Cardiac septum (tissue), 1 donor: ENCODE data around the gene TK2. TPM values are rescaled to one million over a fixed set of nuclear protein-coding genes. Genes with fewer than 3 reads are reported as not detected.

ENCODE experiments used
- DNase-seq: peaks from one replicate; pipeline ENCODE4 v3.0.0-alpha.2; 2020; ENCODE audit warnings: low spot score
- intact Hi-C: fragments of 100-400 bp; cut with DNase I; formaldehyde crosslinking; loops from one replicate; pipeline ENCODE4 v1.14.0; 2022
- total RNA-seq: library from RNA; stranded (reverse); fragmentation: NEBNext Ultra II Directional; extraction: Animal tissue kit (Norgen Biotek cat#: 25700); gene quantifications from one replicate; pipeline ENCODE4 v1.2.1, GENCODE V29; 2021
- donor health status: DM: no; HTN: no; CAD: no.

TK2 gene
- total RNA-seq, 1 donor from 2014 or later, result 23.4 TPM

DNA sequence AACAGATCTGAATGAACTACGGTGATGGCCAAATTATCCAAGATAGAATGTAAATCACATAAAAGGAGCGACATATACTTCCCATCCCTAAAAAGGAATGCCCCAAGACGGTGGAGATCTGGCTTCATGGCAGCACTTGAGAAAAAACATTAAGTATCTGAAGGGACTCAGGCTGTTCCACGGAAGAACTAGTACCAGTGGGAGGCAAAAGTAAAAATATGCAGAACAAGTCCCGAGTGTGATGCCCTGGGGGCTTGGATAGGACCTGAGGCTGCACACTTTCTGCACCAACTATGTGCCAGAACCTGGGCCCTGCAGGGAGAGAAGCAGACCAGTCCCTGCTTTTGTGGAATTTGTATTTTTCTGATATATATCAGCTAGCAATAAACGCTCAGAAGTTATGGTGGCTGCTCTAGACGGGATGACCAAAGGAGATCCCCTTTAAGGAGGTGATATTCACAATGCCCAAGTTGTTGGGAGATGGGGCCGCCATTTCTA, 1.9 kb upstream of the TK2 start:
- no peak for DNase-seq
- intact Hi-C loops, result loop anchor here (2.0 kb wide), 1 partner anchor 35 kb away; no protein-coding TSS in a partner anchor

DNA sequence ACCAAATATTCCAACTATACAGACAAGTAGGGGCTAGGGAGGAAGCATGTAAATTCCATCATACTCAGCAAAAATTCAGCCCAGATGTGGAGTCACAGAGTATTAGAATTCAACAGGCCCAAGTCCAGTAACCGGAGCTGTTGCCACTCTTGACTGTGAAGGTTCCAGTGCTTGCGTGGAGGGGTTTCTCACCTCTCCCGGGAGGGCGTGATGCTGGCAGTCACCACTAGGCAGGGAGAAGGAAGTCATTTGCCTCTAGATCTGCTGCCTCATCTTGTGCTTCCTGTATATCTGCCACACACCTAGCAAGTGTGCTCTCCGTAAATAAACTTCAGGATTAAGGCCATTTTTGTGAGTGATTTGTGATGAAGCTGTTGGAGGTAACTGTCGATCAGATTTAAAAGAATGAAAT, 1.4 kb upstream of the TK2 start:
- intact Hi-C loops, result loop anchor here (2.0 kb wide), 1 partner anchor 35 kb away; no protein-coding TSS in a partner anchor
- no peak for DNase-seq

DNA sequence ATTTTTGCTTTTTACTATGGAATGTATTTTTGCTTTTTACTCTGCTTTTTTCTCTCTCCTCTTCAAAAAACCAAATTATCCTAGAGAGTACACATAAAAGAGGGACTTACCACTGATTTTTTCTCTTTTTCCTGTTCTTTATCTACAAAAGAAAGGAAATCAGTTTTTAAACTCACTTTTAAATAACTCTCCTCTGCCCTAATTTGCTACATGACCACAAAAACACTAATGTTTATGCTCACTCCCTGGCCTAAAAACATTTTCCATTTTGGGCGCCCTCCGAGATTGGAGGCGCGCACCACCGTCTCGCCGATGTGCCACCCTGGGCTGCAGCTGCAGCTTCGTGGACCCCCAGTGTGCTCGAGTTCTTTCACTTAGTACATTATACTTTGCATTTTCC, 1.1 kb downstream of the TK2 start:
- no peak for DNase-seq
- intact Hi-C loops, result loop anchor here (1.0 kb wide), 1 partner anchor 55 kb away; the partner anchor contains the start of gene CMTM3

- intact Hi-C loops, result no loop called here
- DNase-seq, result no peak
These were observed 1.9 kb downstream of the TK2 start for GRCh38 chr16:66548068-66548467.

DNA sequence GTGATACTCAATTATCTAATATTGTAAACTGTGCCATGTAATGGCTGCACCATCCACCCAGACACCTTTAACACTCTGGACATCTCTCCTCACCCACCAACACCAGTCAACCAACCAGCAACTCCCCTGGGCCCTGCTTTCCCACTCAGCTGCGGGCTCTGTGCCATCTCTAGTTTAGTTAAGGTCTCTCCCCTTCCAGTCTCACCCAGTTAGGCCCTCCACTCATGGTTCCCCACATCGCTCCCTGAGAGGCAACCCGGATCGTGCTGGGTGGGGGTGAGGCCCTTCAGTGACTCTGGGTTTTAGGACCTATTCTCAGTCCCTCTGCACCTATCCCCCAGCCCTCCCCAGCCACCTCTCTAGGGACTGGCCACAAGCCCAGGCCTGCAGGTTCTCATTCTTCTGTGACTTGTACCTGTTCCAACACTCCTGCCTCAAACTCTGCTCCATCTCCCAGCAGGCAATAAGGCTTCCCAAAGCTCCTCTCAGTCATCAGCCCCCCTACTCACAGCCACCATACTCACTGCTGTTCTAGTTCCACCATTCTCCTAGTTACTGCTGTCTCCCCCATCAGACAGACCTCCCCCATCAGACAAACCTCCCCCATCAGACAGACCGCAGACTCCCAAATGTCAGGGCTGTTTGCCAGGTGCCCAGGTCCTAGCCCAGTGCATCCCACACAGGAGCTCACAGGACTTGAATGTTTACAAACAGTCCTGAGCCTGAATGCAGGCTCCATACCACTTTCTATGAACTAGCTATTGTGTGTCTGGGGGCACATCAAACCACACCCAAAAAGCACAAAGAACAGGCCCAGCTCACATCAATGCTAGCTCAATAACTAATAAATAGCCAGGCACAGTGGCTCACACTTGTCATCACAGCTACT, 2.6 kb downstream of the TK2 start:
- DNase-seq, result no peak
- intact Hi-C loops, result no loop called here

DNA sequence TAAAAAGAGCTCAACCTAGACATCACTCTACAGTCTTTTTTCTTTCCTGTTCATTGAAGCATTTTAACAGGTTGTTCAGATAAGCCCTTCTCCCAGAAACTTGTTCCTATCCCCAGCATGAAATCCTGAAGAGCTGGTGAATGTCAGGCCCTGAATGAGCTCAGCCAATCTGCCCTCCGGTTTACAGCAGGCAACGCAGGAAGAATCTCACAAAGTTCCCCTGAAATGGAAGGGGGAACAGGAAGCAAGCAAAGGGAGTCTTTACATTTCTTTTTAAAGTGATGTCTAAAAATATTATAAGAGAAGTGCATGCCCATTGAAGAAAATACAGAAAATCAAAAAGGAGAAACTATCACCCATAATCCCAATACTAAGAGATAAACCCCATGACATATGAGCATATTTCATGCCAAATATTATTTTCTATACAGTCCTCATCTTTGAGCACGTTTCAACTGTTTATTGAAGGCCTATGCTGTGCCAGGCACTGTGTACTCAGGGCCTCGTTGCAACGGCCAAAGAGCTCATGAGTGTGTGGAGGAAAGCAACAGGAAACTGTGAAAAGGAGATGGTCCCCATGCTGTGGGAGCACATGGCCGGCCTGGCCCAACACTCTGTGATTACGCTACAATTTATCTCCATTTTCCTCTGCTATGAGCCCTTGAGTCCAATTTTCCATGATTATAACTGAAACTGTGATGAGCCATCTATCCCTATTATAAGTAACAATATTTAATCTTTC, 5.7 kb downstream of the TK2 start:
- DNase-seq, result no peak
- intact Hi-C loops, result no loop called here

GRCh38 chr16:66543541-66543940, 6.4 kb downstream of the TK2 start:
- no peak for DNase-seq
- intact Hi-C loops, result no loop called here

GRCh38 chr16:66542396-66542795, 7.5 kb downstream of the TK2 start:
- no peak for DNase-seq
- intact Hi-C loops, result no loop called here

GRCh38 chr16:66541388-66542355, 8.2 kb downstream of the TK2 start:
- intact Hi-C loops, result no loop called here
- no peak for DNase-seq

GRCh38 chr16:66539623-66540469, 10.1 kb downstream of the TK2 start:
- no peak for DNase-seq
- intact Hi-C loops, result no loop called here

DNA sequence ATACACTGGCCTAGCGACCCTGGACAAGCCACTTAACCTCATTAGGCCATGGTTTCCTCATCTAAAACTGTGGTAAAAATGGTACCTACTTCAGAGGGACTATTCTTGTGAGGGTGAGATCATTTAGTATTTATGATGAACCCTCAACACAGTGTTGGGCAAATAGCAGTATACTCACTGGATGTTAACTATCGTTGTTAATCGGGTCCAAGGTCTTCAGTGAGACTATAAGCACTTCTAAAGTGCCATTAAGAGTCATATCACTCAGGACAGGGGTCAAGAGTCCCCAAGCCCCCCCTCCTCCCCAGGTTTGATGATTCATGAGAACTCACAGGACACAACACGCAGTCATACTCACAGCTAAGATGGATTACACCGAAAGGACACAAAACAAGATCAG, 11.0 kb downstream of the TK2 start:
- intact Hi-C loops, result no loop called here
- DNase-seq, result no peak

- intact Hi-C loops, result no loop called here
- no peak for DNase-seq
These were observed 12.7 kb downstream of the TK2 start for GRCh38 chr16:66537236-66537635.

GRCh38 chr16:66536525-66536924, 13.4 kb downstream of the TK2 start:
- intact Hi-C loops, result no loop called here
- DNase-seq, result no peak

GRCh38 chr16:66534376-66534799, 15.5 kb downstream of the TK2 start:
- DNase-seq, result no peak
- intact Hi-C loops, result no loop called here

- DNase-seq, result no peak
- intact Hi-C loops, result no loop called here
These were observed 20.4 kb downstream of the TK2 start for GRCh38 chr16:66529475-66529874.

DNA sequence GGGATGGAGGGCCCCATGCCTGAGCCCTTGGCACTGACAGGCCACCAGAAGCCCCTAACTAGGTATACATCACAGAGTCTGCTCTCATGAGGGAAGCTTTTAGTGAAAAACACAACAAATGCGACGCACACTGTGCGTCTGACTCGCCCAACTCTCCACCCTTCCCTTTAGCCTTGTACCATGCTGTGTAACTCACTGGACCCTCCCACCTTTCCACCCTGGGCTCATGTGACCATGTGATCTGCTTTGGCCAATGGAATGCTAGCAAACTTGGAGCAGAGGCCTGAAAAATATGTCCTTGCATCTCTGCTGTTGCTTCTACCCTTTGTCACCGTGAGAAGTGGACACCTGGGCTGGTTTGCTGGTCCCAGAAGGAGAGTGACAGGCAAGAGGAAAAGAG, 21.6 kb downstream of the TK2 start:
- intact Hi-C loops, result no loop called here
- no peak for DNase-seq

DNA sequence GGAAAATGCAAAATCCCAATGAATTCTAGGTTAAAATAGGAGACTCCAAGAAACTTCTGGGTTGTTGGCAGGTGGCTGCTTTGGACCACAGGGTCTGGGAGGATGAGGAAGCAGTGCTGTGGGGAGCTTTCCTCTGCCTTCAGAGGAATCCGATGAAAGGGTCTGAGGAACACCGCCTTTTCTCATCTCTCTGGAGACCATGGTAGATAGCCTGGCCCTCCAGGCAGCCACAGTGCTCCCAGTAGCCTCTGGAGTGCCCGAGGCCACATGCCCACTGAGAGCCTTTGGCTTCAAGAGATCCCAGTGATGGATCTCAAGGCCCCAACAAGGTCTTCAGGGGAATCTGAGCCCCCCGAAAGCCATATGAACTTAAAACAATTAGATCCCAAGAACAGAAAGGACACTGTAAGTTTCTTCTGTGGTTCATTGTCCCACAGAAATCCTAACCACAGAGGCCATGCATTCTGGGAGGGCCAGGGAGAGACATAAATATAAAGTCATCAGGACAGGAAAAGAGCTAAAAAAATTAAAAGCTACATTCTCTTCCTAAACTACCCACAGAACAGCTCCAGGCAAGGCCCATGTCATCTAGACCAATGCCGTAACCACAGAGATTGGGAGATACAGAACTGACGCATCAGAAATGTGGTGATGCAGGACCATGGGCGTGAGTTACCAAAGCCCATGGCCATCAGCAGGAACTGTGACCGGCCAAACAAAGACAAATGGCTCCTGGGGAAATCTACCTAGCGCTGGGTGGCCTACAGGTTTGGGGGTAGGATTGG, 24.3 kb downstream of the TK2 start:
- intact Hi-C loops, result no loop called here
- no peak for DNase-seq
